ENCODE measurements around the gene BLVRB. TPM values are rescaled to one million over a fixed set of nuclear protein-coding genes. Genes with fewer than 3 reads are reported as not detected.
"Not testable (repeated sequence)": the region's sequence is repeated elsewhere in the genome, so short reads cannot be mapped to it uniquely, and the experiment has no call there.

BLVRB gene
- total RNA-seq, 2 donors from 2014 or later = 27.1 to 55.5 TPM

DNA sequence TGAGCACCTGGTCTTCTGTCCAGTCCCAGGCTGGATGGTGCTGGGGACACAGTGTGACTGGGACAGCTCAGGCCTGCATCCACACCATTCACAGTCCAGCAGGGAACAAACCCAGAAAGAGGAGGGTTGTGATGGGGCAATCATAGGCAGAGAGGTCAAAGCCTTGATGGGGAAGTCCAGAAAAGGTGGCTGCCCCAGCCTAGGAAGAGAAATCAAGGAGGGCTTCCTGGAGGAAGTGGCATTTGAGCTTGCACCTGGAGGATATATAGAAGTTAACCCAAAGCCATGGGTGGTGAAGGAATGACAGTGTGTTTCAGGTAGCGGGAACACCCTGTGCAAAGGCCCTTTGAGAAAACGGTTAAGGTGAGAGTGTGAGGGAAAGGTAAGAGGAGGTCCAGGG, 49.8 kb downstream of the BLVRB start:
- H3K36me3 Mint-ChIP-seq (ENCODE audit: low read depth) = no peaks in the 10 kb centered on the region
- H3K27me3 Mint-ChIP-seq = no peaks in the 10 kb centered on the region
- H3K4me3 Mint-ChIP-seq = no peak overlapping the region
- H3K4me1 Mint-ChIP-seq = peaks cover 11% of the 10 kb centered on the region
- no peak overlapping the region for H3K27ac Mint-ChIP-seq
- ATAC-seq (replicated peaks) = no peak
- H3K9me3 Mint-ChIP-seq = no peaks in the 10 kb centered on the region

DNA sequence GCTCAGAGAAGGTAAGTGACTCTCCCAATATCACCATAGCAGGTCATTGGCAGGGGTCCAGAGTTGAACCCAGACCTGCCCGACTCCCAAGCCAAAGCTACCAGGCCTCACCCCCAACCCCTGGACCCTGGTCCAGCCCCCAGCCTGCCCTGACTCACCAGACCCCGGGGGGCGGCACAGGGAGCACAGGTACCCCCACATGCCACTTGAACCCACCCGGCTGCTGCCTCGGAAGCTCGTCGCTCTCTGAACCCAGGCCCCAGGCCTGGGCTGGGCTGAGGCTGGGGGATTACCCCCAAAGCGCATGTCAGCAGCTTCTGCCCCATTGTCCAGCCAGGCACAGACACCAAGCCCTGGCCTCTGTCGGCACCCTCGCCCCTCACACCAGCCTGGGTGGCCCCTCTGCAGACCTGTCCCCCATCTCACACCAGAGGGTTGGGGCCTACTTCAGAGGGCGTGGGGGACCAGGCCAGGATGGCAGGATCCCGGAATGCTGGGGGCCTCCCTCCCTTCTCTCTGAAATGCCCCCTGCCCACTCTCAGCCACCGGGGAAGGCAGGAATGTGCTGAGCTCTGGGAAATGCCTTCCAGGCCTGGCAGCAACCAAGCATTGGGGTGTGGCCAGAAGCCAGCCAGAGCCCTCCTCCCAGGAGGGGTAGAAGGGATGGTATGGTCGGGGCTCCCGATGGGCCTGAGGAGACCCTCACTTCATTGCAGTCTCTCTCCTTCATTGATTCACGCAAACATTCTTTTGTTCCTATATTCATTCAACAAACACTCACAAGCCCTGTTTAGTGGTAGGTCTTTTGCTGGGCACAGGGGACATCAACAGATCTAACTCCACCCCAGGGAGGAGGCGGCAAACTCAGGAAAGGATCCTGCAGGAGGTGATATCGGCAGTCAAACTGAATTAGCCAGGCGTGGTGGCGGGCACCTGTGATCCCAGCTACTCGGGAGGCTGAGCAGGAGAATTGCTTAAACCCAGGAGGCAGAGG, 50.7 kb downstream of the BLVRB start:
- no peaks in the 10 kb centered on the region for H3K9me3 Mint-ChIP-seq
- H3K27me3 Mint-ChIP-seq = no peaks in the 10 kb centered on the region
- H3K36me3 Mint-ChIP-seq (ENCODE audit: low read depth) = no peaks in the 10 kb centered on the region
- no peak overlapping the region for H3K4me3 Mint-ChIP-seq
- H3K4me1 Mint-ChIP-seq = peaks cover 10% of the 10 kb centered on the region
- ATAC-seq (replicated peaks) = no peak
- peak overlapping the region; percentile 25 for H3K27ac Mint-ChIP-seq

DNA sequence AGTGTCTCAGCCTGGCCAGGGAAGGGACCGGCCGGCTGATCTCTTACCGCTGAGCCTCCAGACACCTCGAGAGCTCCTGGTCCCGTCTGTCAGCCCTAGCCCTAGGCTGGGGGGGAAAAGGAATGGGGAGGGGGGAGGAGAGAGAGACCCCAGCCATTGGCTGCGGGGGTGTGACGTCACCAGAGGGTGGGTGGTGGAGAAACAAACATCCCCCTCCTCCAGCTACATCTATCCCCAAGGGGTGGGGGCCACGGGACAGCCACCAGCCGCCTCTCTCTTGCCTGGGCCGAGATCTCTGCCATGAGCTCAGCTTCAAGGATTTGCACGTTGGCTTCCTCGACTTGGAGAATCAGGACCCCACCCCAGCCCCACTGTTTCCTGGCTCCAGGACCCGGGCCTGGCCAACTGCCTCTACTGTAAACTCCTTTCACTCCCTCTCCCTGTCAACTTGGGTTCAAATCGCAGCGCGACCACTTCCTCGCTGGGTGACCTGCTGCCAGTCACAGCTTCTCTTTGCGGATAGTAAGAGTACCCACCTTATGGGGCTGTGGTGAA, 52.2 kb downstream of the BLVRB start, which contains the start of gene PRX:
Gene PRX (minus strand): TSS at position 88 of the 555 bp plus-strand sequence. CDS start 5,446 bp downstream, outside the sequence.
- Mint-ChIP-seq H3K27ac (no peak within 1 kb of the TSS), H3K4me1 (peaks cover 6% of the 10 kb centered on the region), H3K27me3 (no peaks in the 10 kb centered on the region), H3K4me3 (no peak within 1 kb of the TSS), H3K36me3 (ENCODE audit: low read depth) (no peaks in the 10 kb centered on the region), H3K9me3 (no peaks in the 10 kb centered on the region)
- ATAC-seq (replicated peaks) = no peak

DNA sequence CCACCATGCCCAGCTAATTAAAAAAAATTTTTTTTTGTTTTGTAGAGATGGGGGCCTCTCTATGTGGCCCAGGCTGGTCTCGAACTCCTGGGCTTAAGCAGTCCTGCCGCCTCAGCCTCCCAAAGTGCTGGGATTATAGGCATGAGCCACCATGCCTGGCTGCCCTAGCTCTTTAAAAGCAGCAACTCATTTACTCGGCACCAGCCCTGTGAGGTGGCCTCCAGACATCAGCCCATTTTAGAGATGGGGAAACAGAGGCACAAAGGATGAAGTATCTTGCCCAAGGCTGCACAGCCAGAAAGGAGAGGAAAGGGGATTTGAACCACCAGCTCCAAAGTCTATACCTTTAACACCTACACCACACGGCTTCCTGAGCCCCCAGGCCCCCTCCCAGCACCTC, 52.7 kb downstream of the BLVRB start:
- Mint-ChIP-seq H3K27ac (no peak overlapping the region), H3K36me3 (ENCODE audit: low read depth) (no peaks in the 10 kb centered on the region), H3K27me3 (no peaks in the 10 kb centered on the region), H3K9me3 (no peaks in the 10 kb centered on the region), H3K4me3 (no peak overlapping the region), H3K4me1 (peaks cover 6% of the 10 kb centered on the region)
- ATAC-seq (replicated peaks) = no peak

DNA sequence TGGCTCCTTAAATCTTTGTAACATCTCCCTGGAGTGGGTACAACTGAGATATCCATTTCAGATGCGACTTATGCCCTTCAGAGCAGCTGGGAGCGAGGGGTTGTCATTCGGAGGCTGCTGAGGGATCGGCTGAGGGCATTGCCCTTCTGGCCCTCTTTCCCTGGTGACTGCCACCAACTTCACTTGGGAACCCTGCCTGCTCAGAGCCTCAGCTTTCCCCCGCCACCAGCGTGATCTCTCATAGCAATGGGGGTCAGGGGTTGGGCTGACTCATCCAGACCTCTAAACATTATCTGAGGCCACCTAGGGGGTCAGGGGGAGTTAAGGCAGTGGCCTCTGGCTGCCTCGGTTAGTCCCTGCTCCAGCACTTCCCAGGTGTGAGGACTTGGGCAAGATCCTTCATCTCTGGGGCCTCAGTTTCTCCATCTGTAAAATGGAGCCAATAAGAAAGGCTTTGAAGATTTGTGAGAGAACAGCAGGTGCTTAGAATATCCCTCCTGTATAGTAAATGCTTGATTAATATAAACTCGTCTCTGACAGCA, 53.5 kb downstream of the BLVRB start:
- peaks cover 4% of the 10 kb centered on the region for H3K4me1 Mint-ChIP-seq
- no peak overlapping the region for H3K27ac Mint-ChIP-seq
- H3K36me3 Mint-ChIP-seq (ENCODE audit: low read depth) = no peaks in the 10 kb centered on the region
- no peaks in the 10 kb centered on the region for H3K9me3 Mint-ChIP-seq
- no peak for ATAC-seq (replicated peaks)
- H3K4me3 Mint-ChIP-seq = no peak overlapping the region
- no peaks in the 10 kb centered on the region for H3K27me3 Mint-ChIP-seq

DNA sequence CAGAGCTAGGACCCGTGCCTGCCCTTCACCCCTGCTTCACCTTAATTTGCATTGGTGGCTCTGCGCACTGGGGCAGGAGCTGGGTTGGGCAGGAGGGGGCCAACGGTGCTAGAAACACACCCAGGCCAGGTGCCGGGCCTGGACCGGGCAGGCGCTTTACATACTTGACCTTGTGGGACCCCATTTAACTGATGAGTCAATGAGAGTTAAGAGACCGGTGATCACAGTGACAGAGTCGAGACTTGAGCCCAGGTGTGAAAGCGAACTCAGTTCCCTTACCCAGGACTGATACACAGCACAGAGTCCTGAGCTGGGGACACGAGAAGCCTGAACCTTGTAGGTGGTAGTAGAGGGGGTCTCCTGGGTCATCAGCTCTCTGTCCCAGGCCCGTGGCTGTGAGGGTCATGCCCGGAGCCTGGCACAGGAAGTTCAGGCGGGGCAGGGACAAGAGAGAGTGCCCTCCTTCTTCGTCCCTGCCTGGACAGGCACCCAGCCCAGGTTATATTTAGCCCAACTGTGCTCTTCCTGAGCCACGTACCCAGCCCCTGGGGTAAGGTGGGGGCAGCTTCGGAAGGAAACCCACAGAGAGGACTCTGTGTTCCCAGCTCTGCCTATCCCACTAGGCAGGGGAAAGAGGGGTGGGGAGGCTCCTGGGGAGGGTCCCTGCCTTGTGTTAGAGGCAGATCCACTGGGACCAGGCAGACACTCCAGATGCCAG, 54.3 kb downstream of the BLVRB start:
- Mint-ChIP-seq H3K9me3 (no peaks in the 10 kb centered on the region), H3K36me3 (ENCODE audit: low read depth) (no peaks in the 10 kb centered on the region), H3K27me3 (no peaks in the 10 kb centered on the region), H3K27ac (no peak overlapping the region), H3K4me1 (no peaks in the 10 kb centered on the region), H3K4me3 (no peak overlapping the region)
- no peak for ATAC-seq (replicated peaks)

DNA sequence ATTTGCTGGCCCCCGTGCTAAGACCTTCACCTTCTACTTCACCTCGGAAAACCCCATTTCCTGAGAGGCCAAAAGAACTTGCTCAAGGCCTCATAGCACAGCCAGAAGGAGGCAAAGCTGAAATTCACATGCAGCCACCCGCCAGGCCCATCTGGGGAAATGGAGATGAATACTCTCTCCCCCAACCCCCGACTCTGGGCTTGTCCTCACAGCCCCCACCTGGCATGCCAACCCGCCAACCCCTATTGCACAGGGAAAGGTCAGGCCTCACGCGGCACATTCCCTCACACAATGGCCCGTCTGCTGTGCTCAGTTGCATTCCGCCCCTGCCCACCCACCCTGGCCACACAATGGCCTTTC, 55.5 kb downstream of the BLVRB start:
- Mint-ChIP-seq H3K27me3 (no peaks in the 10 kb centered on the region), H3K4me3 (no peak overlapping the region), H3K27ac (no peak overlapping the region), H3K36me3 (ENCODE audit: low read depth) (no peaks in the 10 kb centered on the region), H3K9me3 (no peaks in the 10 kb centered on the region), H3K4me1 (no peaks in the 10 kb centered on the region)
- ATAC-seq (replicated peaks) = no peak

DNA sequence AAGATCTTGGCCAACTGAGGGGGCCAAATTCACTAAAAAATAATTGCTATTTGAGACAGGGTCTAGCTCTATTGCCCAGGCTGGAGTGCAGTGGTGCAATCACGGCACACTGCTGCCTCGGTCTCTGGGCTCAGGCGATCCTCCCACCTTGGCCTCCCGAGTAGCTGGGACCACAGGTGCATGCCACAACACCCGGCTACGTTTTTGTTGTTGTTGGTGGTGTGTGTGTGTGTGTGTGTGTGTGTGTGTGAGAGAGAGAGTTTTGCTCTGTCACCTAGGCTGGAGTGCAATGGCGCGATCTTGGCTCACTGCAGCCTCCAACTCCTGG, 57.0 kb downstream of the BLVRB start:
- H3K27me3 Mint-ChIP-seq; H3K9me3 Mint-ChIP-seq; H3K4me1 Mint-ChIP-seq; H3K27ac Mint-ChIP-seq; H3K4me3 Mint-ChIP-seq; ATAC-seq (replicated peaks); H3K36me3 Mint-ChIP-seq (ENCODE audit: low read depth): not testable (repeated sequence)

DNA sequence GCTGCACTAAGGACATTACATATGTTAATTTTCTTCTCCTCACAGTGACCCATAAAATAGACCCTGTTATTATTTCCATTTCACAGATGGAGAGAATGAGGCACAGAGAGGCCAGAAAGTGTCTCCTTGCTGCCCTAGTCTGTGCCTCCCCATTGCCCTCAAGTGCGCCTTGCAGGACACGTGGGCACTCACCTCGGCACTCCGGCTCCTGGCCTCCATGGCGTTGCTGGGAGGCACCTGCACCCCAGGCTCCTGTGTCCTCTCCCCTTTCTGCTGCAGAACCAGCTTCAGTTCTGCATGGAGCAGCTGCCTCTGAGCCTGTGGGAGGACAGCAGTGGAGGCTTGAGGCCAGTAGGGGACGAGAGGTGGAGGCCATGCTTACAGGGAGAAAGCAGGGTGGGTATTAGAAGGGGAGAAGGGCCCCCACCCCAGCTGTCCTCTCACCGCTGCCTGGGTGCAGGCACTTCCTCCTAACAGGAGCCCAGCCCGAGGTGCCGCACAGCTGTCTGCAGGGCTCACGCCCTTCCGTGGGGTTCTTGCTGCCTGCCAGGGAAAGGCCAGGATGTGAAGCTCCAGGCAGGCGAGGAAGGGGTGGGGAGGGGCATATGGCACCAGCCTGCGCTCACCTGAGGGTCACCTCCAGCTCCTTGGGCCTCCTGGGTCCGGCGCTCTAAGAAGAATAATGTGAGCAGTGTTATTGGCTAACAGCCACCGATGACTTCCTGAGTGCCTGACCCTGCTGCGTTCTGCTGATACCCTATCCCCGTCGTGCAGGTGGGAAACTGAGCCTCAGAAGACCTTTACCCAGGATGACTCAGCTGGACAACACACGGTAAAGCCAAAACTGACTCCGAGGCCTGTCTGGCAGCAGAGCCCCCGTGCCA, 57.6 kb downstream of the BLVRB start:
- Mint-ChIP-seq H3K27ac (no peak overlapping the region), H3K27me3 (no peaks in the 10 kb centered on the region)

DNA sequence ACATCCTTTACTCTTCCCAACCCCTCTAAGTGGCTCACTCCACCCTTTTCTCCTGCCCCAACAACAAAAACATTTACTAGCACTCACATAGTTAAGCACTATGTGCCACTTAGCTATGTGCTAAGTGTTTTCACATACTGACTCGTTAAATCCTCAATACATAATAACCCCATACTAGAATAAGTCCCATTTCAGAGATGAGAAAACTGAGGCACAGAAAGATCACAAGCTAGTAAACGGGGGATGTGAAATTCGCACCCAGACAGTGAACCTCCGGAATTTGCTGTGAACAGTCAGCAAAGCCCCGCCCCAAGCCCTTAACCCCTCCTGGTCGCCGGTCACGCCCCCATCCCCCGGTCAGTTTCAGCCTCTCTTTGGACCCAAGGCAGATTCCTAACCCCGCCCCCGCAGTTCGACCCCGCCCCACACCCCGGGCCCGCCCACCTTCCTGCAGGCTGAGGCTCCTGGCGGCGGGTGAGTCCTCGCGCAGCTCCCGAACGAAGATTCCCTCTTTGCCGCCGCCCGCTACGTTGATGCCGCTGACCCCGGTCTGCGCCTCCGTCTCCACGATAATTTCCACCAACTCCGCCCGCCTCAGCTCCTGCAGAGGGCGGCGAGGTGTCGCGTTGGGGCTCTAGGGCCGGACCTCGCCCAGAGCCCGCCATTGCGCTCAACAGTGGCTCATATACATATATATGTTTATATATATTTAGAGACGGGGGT, 62.1 kb downstream of the BLVRB start:
- Mint-ChIP-seq H3K27ac (peak overlapping the region; percentile 60), H3K4me3 (peak overlapping the region; percentile 89), H3K9me3 (no peaks in the 10 kb centered on the region), H3K4me1 (peaks cover 17% of the 10 kb centered on the region), H3K36me3 (ENCODE audit: low read depth) (no peaks in the 10 kb centered on the region), H3K27me3 (no peaks in the 10 kb centered on the region)
- peak; percentile 87 for ATAC-seq (replicated peaks)

More for the DNA sequence above, 57.6 kb downstream of the BLVRB start:
- no peak for ATAC-seq (replicated peaks)
- H3K4me1 Mint-ChIP-seq = peaks cover 8% of the 10 kb centered on the region
- H3K36me3 Mint-ChIP-seq (ENCODE audit: low read depth) = no peaks in the 10 kb centered on the region
- no peaks in the 10 kb centered on the region for H3K9me3 Mint-ChIP-seq
- H3K4me3 Mint-ChIP-seq = no peak overlapping the region

DNA sequence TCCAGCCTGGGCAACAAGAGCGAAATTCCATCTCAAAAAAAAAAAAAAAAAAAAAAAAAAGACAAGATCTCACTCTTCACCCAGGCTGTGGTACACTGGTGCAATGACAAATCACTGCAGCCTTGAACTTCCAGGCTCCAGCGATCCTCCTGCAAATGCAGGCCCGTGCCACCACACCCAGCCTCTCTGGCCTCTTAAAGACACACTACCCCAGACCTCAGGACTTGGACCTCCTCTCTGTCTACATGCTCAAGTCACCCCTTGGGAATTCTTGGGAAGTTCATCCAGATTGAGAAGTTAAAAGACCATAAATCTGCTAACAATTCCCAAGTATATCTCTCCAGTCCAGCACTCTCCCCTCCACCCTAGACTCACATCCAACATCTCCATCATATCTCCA, 65.0 kb downstream of the BLVRB start:
- no peak overlapping the region for H3K4me3 Mint-ChIP-seq
- no peak for ATAC-seq (replicated peaks)
- peaks cover 17% of the 10 kb centered on the region for H3K4me1 Mint-ChIP-seq
- H3K9me3 Mint-ChIP-seq = no peaks in the 10 kb centered on the region
- no peak overlapping the region for H3K27ac Mint-ChIP-seq
- H3K27me3 Mint-ChIP-seq = no peaks in the 10 kb centered on the region
- no peaks in the 10 kb centered on the region for H3K36me3 Mint-ChIP-seq (ENCODE audit: low read depth)

DNA sequence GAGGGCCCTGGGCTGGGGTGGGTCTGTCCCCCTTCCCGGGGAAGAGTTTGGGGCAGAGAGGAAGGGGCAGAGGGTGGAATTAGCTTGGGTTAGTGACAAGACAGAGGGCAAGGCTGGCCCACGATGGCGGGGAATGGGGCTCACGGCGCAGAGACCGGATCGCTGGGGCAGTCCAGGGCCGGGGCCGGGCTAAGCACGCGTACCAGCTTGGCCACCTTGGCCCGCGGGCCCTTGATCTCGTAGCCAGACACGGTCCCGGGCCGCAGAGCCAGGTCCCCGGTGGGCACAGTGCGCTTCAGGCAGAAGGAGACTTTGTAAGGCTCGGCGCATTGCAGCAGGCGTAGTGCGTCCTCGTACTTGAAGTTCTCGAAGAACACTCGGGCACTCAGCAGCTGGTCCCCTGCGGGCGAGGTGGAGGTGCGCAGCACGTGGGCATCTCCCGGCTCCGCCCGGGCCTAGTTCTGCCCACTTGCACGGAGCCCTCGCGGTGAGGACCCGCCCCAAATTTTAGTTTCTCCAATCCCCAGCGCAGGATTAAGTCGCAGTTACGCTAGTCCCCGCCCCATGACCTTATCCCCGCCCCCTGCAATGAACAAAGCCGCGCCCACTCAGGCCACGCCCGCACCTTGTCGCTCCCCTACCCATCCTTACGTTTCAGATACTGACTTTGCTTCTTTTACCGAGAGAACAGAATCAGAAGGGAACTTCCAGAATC, 67.0 kb downstream of the BLVRB start:
- Mint-ChIP-seq H3K4me3 (peak overlapping the region; percentile 22), H3K36me3 (ENCODE audit: low read depth) (no peaks in the 10 kb centered on the region), H3K27me3 (no peaks in the 10 kb centered on the region), H3K9me3 (no peaks in the 10 kb centered on the region), H3K27ac (peak overlapping the region; percentile 14), H3K4me1 (peaks cover 15% of the 10 kb centered on the region)
- ATAC-seq (replicated peaks) = peak; percentile 66
